ENCODE data around the gene LAMA3.

The LAMA3 gene

DNA sequence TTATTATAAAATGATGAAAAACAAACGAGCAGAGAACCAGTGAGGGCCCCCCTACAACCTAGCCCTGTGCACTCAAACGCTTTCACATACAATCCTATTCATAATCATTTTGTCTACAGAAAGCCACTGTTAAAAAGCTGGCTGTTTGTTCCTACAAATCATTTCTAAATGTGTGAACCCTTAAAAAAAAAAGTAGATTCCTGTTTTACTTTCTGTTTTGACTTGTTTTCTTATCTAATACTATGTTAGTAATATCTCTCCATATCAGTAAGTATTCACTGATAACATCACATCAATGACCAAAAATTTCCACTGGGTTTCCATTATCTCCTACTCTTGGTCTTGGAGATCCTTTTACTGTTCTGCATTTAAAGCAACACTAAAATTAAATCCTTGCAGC, 196.5 kb downstream of the LAMA3 start:
- no peak overlapping the region for H3K4me3 ChIP-seq (ENCODE audit: low read depth, low read length)
- no peak for DNase-seq (ENCODE audit: low read depth)
- TF ChIP-seq, protein P1, sequence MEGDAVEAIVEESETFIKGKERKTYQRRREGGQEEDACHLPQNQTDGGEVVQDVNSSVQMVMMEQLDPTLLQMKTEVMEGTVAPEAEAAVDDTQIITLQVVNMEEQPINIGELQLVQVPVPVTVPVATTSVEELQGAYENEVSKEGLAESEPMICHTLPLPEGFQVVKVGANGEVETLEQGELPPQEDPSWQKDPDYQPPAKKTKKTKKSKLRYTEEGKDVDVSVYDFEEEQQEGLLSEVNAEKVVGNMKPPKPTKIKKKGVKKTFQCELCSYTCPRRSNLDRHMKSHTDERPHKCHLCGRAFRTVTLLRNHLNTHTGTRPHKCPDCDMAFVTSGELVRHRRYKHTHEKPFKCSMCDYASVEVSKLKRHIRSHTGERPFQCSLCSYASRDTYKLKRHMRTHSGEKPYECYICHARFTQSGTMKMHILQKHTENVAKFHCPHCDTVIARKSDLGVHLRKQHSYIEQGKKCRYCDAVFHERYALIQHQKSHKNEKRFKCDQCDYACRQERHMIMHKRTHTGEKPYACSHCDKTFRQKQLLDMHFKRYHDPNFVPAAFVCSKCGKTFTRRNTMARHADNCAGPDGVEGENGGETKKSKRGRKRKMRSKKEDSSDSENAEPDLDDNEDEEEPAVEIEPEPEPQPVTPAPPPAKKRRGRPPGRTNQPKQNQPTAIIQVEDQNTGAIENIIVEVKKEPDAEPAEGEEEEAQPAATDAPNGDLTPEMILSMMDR (IDR thresholded peaks at IDR 0.05; ENCODE audit: control insufficient read depth, extremely low read depth, insufficient read depth), result no peak

DNA sequence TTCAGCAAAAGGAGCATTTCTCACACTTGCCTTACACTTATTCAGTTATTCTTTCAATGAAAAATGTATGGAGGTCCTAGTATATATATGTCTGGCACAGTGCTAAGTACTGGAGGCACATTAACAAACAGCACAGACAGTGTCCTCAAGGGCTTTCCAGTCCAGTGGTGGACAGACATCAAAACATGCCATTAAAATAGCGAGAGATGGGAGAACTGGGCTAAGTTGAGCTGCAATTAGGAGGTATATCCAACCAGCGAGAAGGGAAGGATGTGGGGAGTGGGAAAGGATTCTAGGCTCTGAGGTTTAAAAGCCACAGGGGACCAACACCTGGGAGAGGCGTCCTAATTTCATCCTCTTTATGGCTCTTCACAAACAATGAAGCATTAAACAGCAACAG, 197.8 kb downstream of the LAMA3 start:
- no peak for DNase-seq (ENCODE audit: low read depth)
- H3K4me3 ChIP-seq (ENCODE audit: low read depth, low read length), result no peak overlapping the region
- TF ChIP-seq, protein P1 (IDR thresholded peaks at IDR 0.05; ENCODE audit: control insufficient read depth, extremely low read depth, insufficient read depth), result no peak

DNA sequence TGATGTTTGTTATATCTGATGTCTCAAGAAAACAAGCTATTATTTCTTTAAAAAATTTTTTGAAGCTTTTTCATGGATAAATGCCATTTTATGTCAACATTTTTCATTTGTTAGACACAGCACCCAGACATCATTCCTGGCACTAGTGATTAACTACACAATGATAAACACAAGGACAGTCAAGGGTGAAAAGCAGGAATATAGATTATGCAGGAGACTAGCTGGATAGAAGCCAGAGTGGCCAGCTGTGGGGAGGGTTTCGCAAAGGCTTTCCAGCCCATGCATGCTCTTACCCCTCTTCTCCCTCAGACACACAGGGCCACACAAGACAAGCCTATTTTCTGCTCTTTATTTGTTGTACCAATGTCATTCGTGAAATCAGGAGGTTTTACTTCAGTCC, 198.2 kb downstream of the LAMA3 start:
- TF ChIP-seq, protein P1 (IDR thresholded peaks at IDR 0.05; ENCODE audit: control insufficient read depth, extremely low read depth, insufficient read depth), result no peak
- DNase-seq (ENCODE audit: low read depth), result no peak
- H3K4me3 ChIP-seq (ENCODE audit: low read depth, low read length), result no peak overlapping the region

DNA sequence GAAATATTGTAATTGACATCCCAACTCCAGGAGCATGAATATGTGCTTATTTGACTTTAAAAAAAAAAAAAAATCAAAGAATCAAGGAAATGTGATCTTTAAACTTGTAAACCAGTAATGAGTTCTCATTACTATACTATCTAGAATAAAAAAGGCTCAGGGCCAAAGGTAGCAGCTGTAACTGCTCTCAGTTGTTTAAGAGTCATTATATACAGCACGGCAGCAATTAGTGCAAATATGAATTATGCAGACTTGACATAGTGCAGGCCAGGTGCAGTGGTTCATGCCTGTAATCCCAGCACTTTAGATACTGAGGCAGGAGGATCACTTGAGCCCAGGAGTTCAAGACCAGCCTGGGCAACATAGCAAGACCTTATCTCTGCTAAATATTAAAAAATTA, 199.6 kb downstream of the LAMA3 start:
- TF ChIP-seq, protein P1 (IDR thresholded peaks at IDR 0.05; ENCODE audit: control insufficient read depth, extremely low read depth, insufficient read depth), result no peak
- DNase-seq (ENCODE audit: low read depth), result no peak
- H3K4me3 ChIP-seq (ENCODE audit: low read depth, low read length), result no peak overlapping the region

DNA sequence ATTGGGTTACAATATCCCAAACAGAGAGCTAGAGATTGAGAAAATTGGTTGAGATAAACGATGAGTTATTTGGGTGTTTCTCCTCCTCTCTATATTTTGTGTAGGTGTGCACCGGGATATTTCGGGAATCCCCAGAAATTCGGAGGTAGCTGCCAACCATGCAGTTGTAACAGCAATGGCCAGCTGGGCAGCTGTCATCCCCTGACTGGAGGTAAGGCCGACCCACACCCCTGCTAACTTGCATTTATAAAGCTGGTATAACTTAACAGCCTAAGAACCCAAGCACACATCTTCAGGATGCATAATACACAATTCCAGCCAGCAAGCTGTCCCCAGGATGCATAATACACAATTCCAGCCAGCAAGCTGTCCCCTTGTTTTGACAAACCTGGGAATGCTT, 200.7 kb downstream of the LAMA3 start:
- no peak overlapping the region for H3K4me3 ChIP-seq (ENCODE audit: low read depth, low read length)
- TF ChIP-seq, protein P1 (IDR thresholded peaks at IDR 0.05; ENCODE audit: control insufficient read depth, extremely low read depth, insufficient read depth), result no peak
- no peak for DNase-seq (ENCODE audit: low read depth)

DNA sequence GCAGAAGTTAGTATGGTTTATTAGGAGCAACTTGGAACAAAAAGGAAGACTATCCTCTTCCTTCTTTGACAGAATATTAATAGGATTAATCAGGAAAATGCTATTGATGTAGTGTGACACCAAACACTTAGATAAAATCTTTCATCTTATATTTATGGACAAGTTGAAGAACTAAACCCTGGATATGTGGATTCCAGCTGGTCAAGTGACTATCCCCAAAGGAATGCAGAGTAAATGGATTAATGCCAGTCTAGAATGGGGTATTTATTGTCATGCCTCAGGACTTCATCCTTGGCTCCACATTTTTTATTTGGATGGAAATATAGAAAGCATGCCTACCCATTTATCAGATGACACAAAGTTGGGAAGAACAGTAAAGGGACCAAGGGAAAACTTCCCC, 201.3 kb downstream of the LAMA3 start:
- DNase-seq (ENCODE audit: low read depth), result no peak

DNA sequence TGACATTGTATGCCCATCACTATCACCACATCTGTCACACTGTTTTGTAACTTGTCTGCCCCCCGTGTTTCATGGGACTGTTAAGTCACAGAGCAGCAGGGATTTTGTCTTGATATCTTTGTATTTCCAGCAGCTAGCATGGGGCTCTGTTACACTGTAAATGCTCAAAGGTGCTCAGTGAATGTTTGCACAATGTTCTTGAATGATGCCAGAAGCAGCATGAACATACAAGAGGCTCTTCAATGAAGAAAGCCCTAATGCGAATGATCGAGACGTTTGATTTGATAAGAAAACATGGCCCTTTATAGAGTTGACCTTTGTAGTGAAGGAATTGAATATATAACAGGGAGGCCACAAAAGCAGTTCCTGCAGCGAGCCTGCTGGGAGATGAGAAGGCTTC, 204.4 kb downstream of the LAMA3 start:
- no peak for DNase-seq (ENCODE audit: low read depth)
- TF ChIP-seq, protein P1 (IDR thresholded peaks at IDR 0.05; ENCODE audit: control insufficient read depth, extremely low read depth, insufficient read depth), result no peak

More for the DNA sequence above, 201.3 kb downstream of the LAMA3 start:
- TF ChIP-seq, protein P1 (IDR thresholded peaks at IDR 0.05; ENCODE audit: control insufficient read depth, extremely low read depth, insufficient read depth), result no peak
- H3K4me3 ChIP-seq (ENCODE audit: low read depth, low read length), result no peak overlapping the region

More for the DNA sequence above, 204.4 kb downstream of the LAMA3 start:
- H3K4me3 ChIP-seq (ENCODE audit: low read depth, low read length), result no peak overlapping the region
